Measurements from ENCODE around the gene CEP57. TPM values are rescaled to one million over a fixed set of nuclear protein-coding genes. Genes with fewer than 3 reads are reported as not detected.

CEP57 gene
- total and polyA plus RNA-seq, 2 donors (not counting 1 experiment from before 2014, with no cell fraction given) = 19.0 to 82.9 TPM

GRCh38 chr11:95821640-95822039, 31.3 kb downstream of the CEP57 start:
- no peaks in the 10 kb centered on the region for H3K4me1 Mint-ChIP-seq
- H3K9ac ChIP-seq (ENCODE audit: low read length) = no peak overlapping the region
- POLR2A ChIA-PET = no interaction called here
- H3K36me3 ChIP-seq (replicated peaks in 1 of 2; ENCODE audit: control extremely low read depth in 1 of 2, control insufficient read depth in 1 of 2, extremely low read depth in 1 of 2, insufficient read depth in 2 of 2, low read length in 1 of 2) = peaks cover 16 to 43% of the 10 kb centered on the region in 2 experiments
- no peaks in the 10 kb centered on the region for H3K9me3 Mint-ChIP-seq (ENCODE audit: insufficient read depth)
- CTCF ChIA-PET = interaction anchor here (0.9 to 2.6 kb wide), 2 partner anchors 13 to 15 kb away, joined by 3 to 8 read pairs; no protein-coding TSS in a partner anchor
- no peak overlapping the region for H3K27ac ChIP-seq (ENCODE audit: low read length in 2 of 2)
- no peak overlapping the region for H3K4me3 Mint-ChIP-seq
- no peaks in the 10 kb centered on the region for H4K20me1 ChIP-seq (ENCODE audit: control insufficient read depth, insufficient read depth, low read length, poor library complexity, severe bottlenecking)
- no peaks in the 10 kb centered on the region for H3K4me1 ChIP-seq (ENCODE audit: control insufficient read depth in 2 of 2, insufficient read depth in 2 of 2, low read length in 2 of 2)
- intact Hi-C loops (cut with micrococcal nuclease) = no loop called here
- H3K27ac Mint-ChIP-seq = no peak overlapping the region
- DNase-seq (no peak), ATAC-seq (ENCODE audit: low read depth) (no peak)
- no peaks in the 10 kb centered on the region for H3K79me2 ChIP-seq (ENCODE audit: control insufficient read depth, insufficient read depth, low read length)
- no peaks in the 10 kb centered on the region for H3K9me3 ChIP-seq (ENCODE audit: control extremely low read depth in 1 of 3, control insufficient read depth in 2 of 3, insufficient read depth in 1 of 3, low read length in 2 of 3)
- no peak overlapping the region for H3K4me2 ChIP-seq (replicated peaks; ENCODE audit: low read depth, low read length, poor library complexity, severe bottlenecking)
- no peak overlapping the region for H2AFZ ChIP-seq (ENCODE audit: insufficient read depth, low read depth, low read length, poor library complexity, severe bottlenecking)
- WGBS (ENCODE audit: insufficient coverage) = no CpG with 5 or more reads among the region's 2 CpGs
- H3K27me3 Mint-ChIP-seq = no peaks in the 10 kb centered on the region
- H3K4me3 ChIP-seq (ENCODE audit: control extremely low read depth in 1 of 5, extremely low read depth in 1 of 5, insufficient read depth in 1 of 5, low read depth in 2 of 5, low read length in 4 of 5) = no peak overlapping the region
- no peaks in the 10 kb centered on the region for H3K27me3 ChIP-seq (replicated peaks in 1 of 4; ENCODE audit: control extremely low read depth in 1 of 4, control insufficient read depth in 3 of 4, insufficient read depth in 4 of 4, low read length in 3 of 4)
- TF ChIP-seq CTCF (IDR thresholded peaks at IDR 0.05) (no peak), EZH2 (IDR thresholded peaks at IDR 0.05; ENCODE audit: borderline replicate concordance, insufficient read depth, low read depth, low read length, poor library complexity, severe bottlenecking) (no peak)

GRCh38 chr11:95827696-95828095, 37.4 kb downstream of the CEP57 start:
- ATAC-seq (ENCODE audit: low read depth) (no peak), DNase-seq (no peak)
- Histone ChIP-seq H3K9ac (ENCODE audit: low read length) (no peak overlapping the region), H3K9me3 (ENCODE audit: control extremely low read depth in 1 of 3, control insufficient read depth in 2 of 3, insufficient read depth in 1 of 3, low read length in 2 of 3) (no peaks in the 10 kb centered on the region), H3K4me3 (ENCODE audit: control extremely low read depth in 1 of 5, extremely low read depth in 1 of 5, insufficient read depth in 1 of 5, low read depth in 2 of 5, low read length in 4 of 5) (no peak overlapping the region), H3K4me1 (ENCODE audit: control insufficient read depth in 2 of 2, insufficient read depth in 2 of 2, low read length in 2 of 2) (no peaks in the 10 kb centered on the region), H4K20me1 (ENCODE audit: control insufficient read depth, insufficient read depth, low read length, poor library complexity, severe bottlenecking) (no peaks in the 10 kb centered on the region), H3K79me2 (ENCODE audit: control insufficient read depth, insufficient read depth, low read length) (no peaks in the 10 kb centered on the region), H3K4me2 (replicated peaks; ENCODE audit: low read depth, low read length, poor library complexity, severe bottlenecking) (no peak overlapping the region), H3K27ac (ENCODE audit: low read length in 2 of 2) (no peak overlapping the region), H3K27me3 (replicated peaks in 1 of 4; ENCODE audit: control extremely low read depth in 1 of 4, control insufficient read depth in 3 of 4, insufficient read depth in 4 of 4, low read length in 3 of 4) (no peaks in the 10 kb centered on the region), H3K36me3 (replicated peaks in 1 of 2; ENCODE audit: control extremely low read depth in 1 of 2, control insufficient read depth in 1 of 2, extremely low read depth in 1 of 2, insufficient read depth in 2 of 2, low read length in 1 of 2) (peaks cover 13 to 37% of the 10 kb centered on the region in 2 experiments), H2AFZ (ENCODE audit: insufficient read depth, low read depth, low read length, poor library complexity, severe bottlenecking) (no peak overlapping the region)
- Mint-ChIP-seq H3K27me3 (no peaks in the 10 kb centered on the region), H3K4me3 (no peak overlapping the region), H3K9me3 (ENCODE audit: insufficient read depth) (no peaks in the 10 kb centered on the region), H3K4me1 (no peaks in the 10 kb centered on the region), H3K27ac (no peak overlapping the region)
- 90% methylated on average over 2 of the region's 4 CpGs for WGBS (ENCODE audit: insufficient coverage)
- ChIA-PET CTCF (interaction anchor here (0.8 to 1.1 kb wide), 2 partner anchors 8 to 598 kb away, joined by 3 to 5 read pairs; no protein-coding TSS in a partner anchor), POLR2A (no interaction called here)
- TF ChIP-seq CTCF (IDR thresholded peaks at IDR 0.05) = no peak
- TF ChIP-seq EZH2 (IDR thresholded peaks at IDR 0.05; ENCODE audit: borderline replicate concordance, insufficient read depth, low read depth, low read length, poor library complexity, severe bottlenecking) = no peak
- intact Hi-C loops (cut with micrococcal nuclease) = no loop called here

Measured in B cell (primary cell).